ENCODE measurements around the gene GOSR2. TPM values are rescaled to one million over a fixed set of nuclear protein-coding genes. Genes with fewer than 3 reads are reported as not detected.
A peak's percentile ranks its signal among the peaks of the same experiment; 100 is the strongest.

GOSR2 gene
- total and polyA plus RNA-seq, 2 of the 8 experiments (the other 6 are each of a cell fraction or from before 2014, with no cell fraction given) = 28.2 to 36.2 TPM

GRCh38 chr17:46978489-46979146, 55.7 kb downstream of the GOSR2 start:
- Histone ChIP-seq H3K23ac (ENCODE audit: insufficient read length) (no peak overlapping the region), H3K18ac (ENCODE audit: extremely low read depth, low read length) (peak overlapping the region; percentile 72), H3K27ac (ENCODE audit: low read depth, low read length) (no peak overlapping the region), H3K56ac (replicated peaks; ENCODE audit: insufficient read length, low read depth, low read length) (no peak overlapping the region), H2BK120ac (replicated peaks; ENCODE audit: low read depth, low read length) (no peak overlapping the region), H2BK15ac (ENCODE audit: low read length) (peak overlapping the region; percentile 92; the same call in 1 of the 2 replicates), H2AFZ (ENCODE audit: low read length) (no peak overlapping the region), H3K9me3 (ENCODE audit: insufficient read depth in 2 of 2, low read depth in 1 of 2, low read length in 1 of 2) (no peaks in the 10 kb centered on the region), H3K14ac (ENCODE audit: insufficient read length) (no peak overlapping the region), H4K8ac (ENCODE audit: extremely low read depth, insufficient read depth, low read length) (peak overlapping the region; percentile 26; the same call in 1 of the 2 replicates), H3K27me3 (replicated peaks in 1 of 4; ENCODE audit: control insufficient read depth in 3 of 4, extremely low read depth in 1 of 4, insufficient read depth in 3 of 4, low read length in 3 of 4) (peaks cover 8 to 21% (median 21%) of the 10 kb centered on the region in 4 experiments), H3K4me2 (ENCODE audit: insufficient read depth in 1 of 2, low read depth in 2 of 2, low read length in 2 of 2) (peak overlapping the region; percentile 91 to 99), H4K91ac (replicated peaks; ENCODE audit: insufficient read length, low read length) (no peak overlapping the region), H4K5ac (ENCODE audit: insufficient read length, low read depth, low read length) (no peak overlapping the region), H2BK12ac (ENCODE audit: low read depth, low read length) (peak overlapping the region; percentile 29; the same call in 1 of the 2 replicates), H3K36me3 (ENCODE audit: control insufficient read depth in 2 of 4, insufficient read depth in 4 of 4, low read length in 3 of 4) (no peaks in the 10 kb centered on the region), H2BK20ac (ENCODE audit: low read length) (no peak overlapping the region), H3K79me1 (ENCODE audit: low read depth, low read length) (no peaks in the 10 kb centered on the region), H3K4me1 (replicated peaks in 1 of 4; ENCODE audit: control insufficient read depth in 3 of 4, insufficient read depth in 4 of 4, low read length in 3 of 4) (peaks cover 8 to 18% (median 13%) of the 10 kb centered on the region in 4 experiments), H3K9ac (replicated peaks in 1 of 4; ENCODE audit: extremely low read depth in 1 of 4, low read depth in 3 of 4, low read length in 3 of 4) (peak overlapping the region in 2 of 4 experiments; percentile 20 to 55; a peak in 3 of 7 replicates), H3K4me3 (ENCODE audit: extremely low read depth in 1 of 4, insufficient read depth in 2 of 4, low read depth in 3 of 4, low read length in 4 of 4) (peak overlapping the region; percentile 53 to 70 (median 65)), H3K23me2 (ENCODE audit: low read depth, low read length) (peaks cover 17% of the 10 kb centered on the region), H3K4ac (replicated peaks; ENCODE audit: insufficient read length, low read depth, low read length) (no peak overlapping the region), H3K79me2 (ENCODE audit: control insufficient read depth in 1 of 2, insufficient read depth in 2 of 2, low read length in 2 of 2) (no peaks in the 10 kb centered on the region), H2BK5ac (ENCODE audit: low read depth, low read length) (no peak overlapping the region), H2AK5ac (ENCODE audit: low read depth, low read length) (no peak overlapping the region), H4K20me1 (replicated peaks in 1 of 2; ENCODE audit: control insufficient read depth in 1 of 2, insufficient read depth in 2 of 2, low read length in 2 of 2) (no peaks in the 10 kb centered on the region)
- POLR2A ChIA-PET (ENCODE audit: partially characterized antibody) = interaction anchor here (0.6 to 4.1 kb wide), 5 partner anchors 14 to 39 kb away, joined by 3 to 24 read pairs (median 4); no protein-coding TSS in a partner anchor
- WGBS, 2 experiments (ENCODE audit: extremely low coverage in 1 of 2, insufficient coverage in 1 of 2, insufficient read length in 1 of 2, insufficient replicate concordance in 2 of 2, low coverage in 1 of 2, low lambda C conversion rate in 2 of 2, missing lambda C conversion rate in 1 of 2) = 2% methylated on average over 47 of the region's 83 CpGs; no CpG with 5 or more reads in 1 of the 2 experiments
- no peak for FAIRE-seq
- CTCF ChIA-PET (ENCODE audit: partially characterized antibody) = interaction anchor here (0.7 to 5.2 kb wide), 11 partner anchors 10 to 83 kb away, joined by 3 to 51 read pairs (median 6); no protein-coding TSS in a partner anchor
- peak in 1 of 2 experiments; percentile 64 for DNase-seq (ENCODE audit: low read depth in 1 of 2, low spot score in 2 of 2)
- TF ChIP-seq TCF12 (IDR thresholded peaks at IDR 0.05; ENCODE audit: low read depth, low read length) (no peak), CBX8 (IDR thresholded peaks at IDR 0.05; ENCODE audit: borderline replicate concordance, low read depth, low read length) (no peak), RNF2 (IDR thresholded peaks at IDR 0.05; ENCODE audit: borderline replicate concordance, low read depth, low read length, missing control alignments, poor library complexity, severe bottlenecking) (peak; percentile 72), SP4 (IDR thresholded peaks at IDR 0.05; ENCODE audit: low read length) (no peak), RFX5 (IDR thresholded peaks at IDR 0.05; ENCODE audit: borderline replicate concordance, low read depth, low read length) (no peak), SIRT6 (IDR thresholded peaks at IDR 0.05; ENCODE audit: low read length) (no peak), CTBP2 (IDR thresholded peaks at IDR 0.05; ENCODE audit: borderline replicate concordance, insufficient read depth, insufficient read length, low read length) (peak; percentile 43), KDM4A (IDR thresholded peaks at IDR 0.05; ENCODE audit: low read depth, low read length, severe bottlenecking) (peak; percentile 99), TBP (IDR thresholded peaks at IDR 0.05; ENCODE audit: low read depth, low read length) (no peak), NRF1 (IDR thresholded peaks at IDR 0.05; ENCODE audit: low read depth, low read length) (no peak), TAF7 (optimal IDR thresholded peaks at IDR 0.05; ENCODE audit: borderline replicate concordance, low read depth, low read length) (no peak), SUZ12 (IDR thresholded peaks at IDR 0.05; ENCODE audit: low read length) (peak; percentile 82)
